GM23338 (cell line): Measurements from ENCODE around the gene CYBC1. TPM values are rescaled to one million over a fixed set of nuclear protein-coding genes. Genes with fewer than 3 reads are reported as not detected.

ENCODE experiments used
- ATAC-seq: fragments of 200-7000 bp; cut with Tn5 transposase; 3 replicates; pipeline ENCODE4 v1.9.1; 2020
- DNase-seq: peaks from one replicate; pipeline ENCODE4 v3.0.0-alpha.2; 2015; ENCODE audit warnings: low spot score
- H2AFZ ChIP-seq: fragments of 200-600 bp; sonication (generic); 2 replicates; pipeline ENCODE4 v1.8.0; 2016; ENCODE audit warnings: antibody characterized with exemption, mild to moderate bottlenecking, moderate library complexity
- H3F3A ChIP-seq: fragments of 200-600 bp; sonication (generic); replicated peaks from 2 replicates; pipeline ENCODE4 v1.8.0; 2017; ENCODE audit warnings: antibody characterized with exemption, mixed run types, low read depth
- H3K27ac ChIP-seq: fragments of 200-600 bp; sonication (generic); 2 replicates; pipeline ENCODE4 v1.6.1; 2016; ENCODE audit warnings: low read depth
- H3K27me3 ChIP-seq: fragments of 200-600 bp; sonication (generic); 2 replicates; pipeline ENCODE4 v1.8.0; 2016; ENCODE audit warnings: mild to moderate bottlenecking, mixed run types, moderate library complexity; ENCODE audit not compliant: insufficient read depth
- H3K36me3 ChIP-seq: fragments of 200-600 bp; sonication (generic); 2 replicates; pipeline ENCODE4 v1.8.0; 2016; ENCODE audit warnings: mild to moderate bottlenecking; ENCODE audit not compliant: insufficient read depth
- H3K4me1 ChIP-seq: fragments of 200-600 bp; sonication (generic); 2 replicates; pipeline ENCODE4 v1.8.0; 2016; ENCODE audit warnings: mild to moderate bottlenecking, moderate library complexity; ENCODE audit not compliant: insufficient read depth
- H3K4me2 ChIP-seq: fragments of 200-600 bp; sonication (generic); 2 replicates; pipeline ENCODE4 v1.7.1; 2017; ENCODE audit warnings: mixed run types
- H3K4me3 ChIP-seq: fragments of 200-600 bp; sonication (generic); 2 replicates; pipeline ENCODE4 v1.6.1; 2016; ENCODE audit warnings: mixed run types
- H3K79me2 ChIP-seq: fragments of 200-600 bp; sonication (generic); replicated peaks from 2 replicates; pipeline ENCODE4 v1.8.0; 2017; ENCODE audit warnings: mild to moderate bottlenecking; ENCODE audit not compliant: insufficient read depth
- H3K9me2 ChIP-seq: fragments of 200-600 bp; sonication (generic); 2 replicates; pipeline ENCODE4 v1.8.0; 2017; ENCODE audit not compliant: insufficient read depth
- H4K20me1 ChIP-seq: fragments of 200-600 bp; sonication (generic); replicated peaks from 2 replicates; pipeline ENCODE4 v1.8.0; 2017; ENCODE audit warnings: mild to moderate bottlenecking; ENCODE audit not compliant: insufficient read depth
- H3K27ac Mint-ChIP-seq: 2 replicates; pipeline ENCODE4 v1.8.0; 2020; ENCODE audit warnings: inconsistent platforms, mild to moderate bottlenecking, moderate library complexity, mixed read lengths
- H3K27me3 Mint-ChIP-seq: 3 replicates; pipeline ENCODE4 v1.8.0; 2022; ENCODE audit warnings: low read depth, mild to moderate bottlenecking, moderate library complexity, mixed read lengths, inconsistent platforms; ENCODE audit not compliant: insufficient read depth, poor library complexity
- H3K36me3 Mint-ChIP-seq: 3 replicates; pipeline ENCODE4 v1.8.0; 2021; ENCODE audit warnings: low read depth, mild to moderate bottlenecking, inconsistent platforms, moderate library complexity, mixed read lengths
- H3K4me1 Mint-ChIP-seq: 3 replicates; pipeline ENCODE4 v1.8.0; 2020; ENCODE audit warnings: mild to moderate bottlenecking, inconsistent platforms, mixed read lengths
- H3K4me3 Mint-ChIP-seq: 3 replicates; pipeline ENCODE4 v1.8.0; 2021; ENCODE audit warnings: moderate library complexity, mild to moderate bottlenecking, inconsistent platforms, mixed read lengths
- H3K9me3 Mint-ChIP-seq: 3 replicates; pipeline ENCODE4 v1.8.0; 2020; ENCODE audit warnings: moderate library complexity, mild to moderate bottlenecking, inconsistent platforms, mixed read lengths
- CREB1 ChIP-seq: fragments of 250-450 bp; sonication (Bioruptor Pico); IDR thresholded peaks from 2 replicates; pipeline ENCODE4 v1.5.0; 2020; ENCODE audit warnings: low read depth, mild to moderate bottlenecking, moderate library complexity
- JUNB ChIP-seq: IDR thresholded peaks from one replicate; pipeline ENCODE4 v1.6.1; 2016; ENCODE audit warnings: antibody characterized with exemption; ENCODE audit not compliant: unreplicated experiment
- NANOG ChIP-seq: IDR thresholded peaks from 2 replicates; pipeline ENCODE4 v1.6.1; 2016; ENCODE audit warnings: antibody characterized with exemption, borderline replicate concordance
- ZNF331 ChIP-seq: fragments of 250-450 bp; sonication (Bioruptor Pico); IDR thresholded peaks from 2 replicates; pipeline ENCODE4 v1.5.0; 2020; ENCODE audit warnings: low read depth, mild to moderate bottlenecking, moderate library complexity
- polyA plus RNA-seq: library from polyadenylated mRNA; unstranded; fragments of >200 nt; fragmentation: Nextera tagmentation; extraction: Ambion mirVana; gene quantifications from 2 replicates; pipeline ENCODE4 v1.2.1, GENCODE V29; 2016
- total RNA-seq: library from RNA; depleted of rRNA; stranded (reverse); fragments of >200 nt; shearing (Covaris generic); gene quantifications from 2 replicates; pipeline ENCODE4 v1.2.3, GENCODE V29; 2014
- TF ChIP-seq, protein P1 (sequence below), 2 experiments: fragments of 200-600 bp in 1 of 2; sonication (generic) in 1 of 2; conservative IDR thresholded peaks; 2 replicates each; pipeline versions ENCODE4 v1.5.1 to v1.6.1; 2016 to 2017; ENCODE audit warnings: antibody characterized with exemption in 2 of 2, low read depth in 2 of 2, mild to moderate bottlenecking in 2 of 2, moderate library complexity in 1 of 2
- TF ChIP-seq, protein P2 (sequence below): fragments of 250-450 bp; sonication (Bioruptor Pico); IDR thresholded peaks from 2 replicates; pipeline ENCODE4 v1.5.0; 2020; ENCODE audit warnings: mild to moderate bottlenecking, moderate library complexity

The CYBC1 gene
- total and polyA plus RNA-seq, 2 experiments from 2014 or later, result 24.7 to 72.4 TPM

DNA sequence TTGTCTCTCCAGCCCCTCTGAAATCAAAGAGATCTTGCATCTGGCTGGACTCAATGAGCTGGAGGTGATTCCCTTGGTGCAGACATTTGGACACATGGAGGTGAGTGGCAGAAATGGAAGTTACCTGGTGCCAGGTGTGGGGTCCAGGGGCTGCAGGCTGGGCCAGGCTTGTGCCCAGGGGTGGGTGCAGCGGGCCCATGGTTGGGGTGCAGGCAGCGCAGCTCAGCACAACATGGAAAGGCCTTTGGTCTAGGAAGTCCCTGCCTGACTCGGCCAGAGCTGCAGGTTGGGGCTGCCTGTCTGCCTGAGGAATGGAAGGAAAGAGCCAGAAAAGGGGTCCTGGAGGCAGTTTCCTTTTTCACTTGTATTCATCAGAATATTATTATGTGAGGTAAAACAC is 22.0 kb downstream of the CYBC1 start:
- Mint-ChIP-seq H3K36me3 (peaks cover 9% of the 10 kb centered on the region; the same call in 2 of the 3 replicates), H3K27ac (no peak overlapping the region; the same call in 1 of the 2 replicates), H3K4me1 (no peaks in the 10 kb centered on the region; the same call in 2 of the 3 replicates)

More for the DNA sequence above, 22.0 kb downstream of the CYBC1 start:
- Histone ChIP-seq H4K20me1 (no peaks in the 10 kb centered on the region; the same call in 1 of the 2 replicates), H3K27me3 (no peaks in the 10 kb centered on the region), H3K4me1 (no peaks in the 10 kb centered on the region), H3K4me3 (no peak overlapping the region), H3F3A (no peaks in the 10 kb centered on the region; the same call in 1 of the 2 replicates), H3K9me2 (no peaks in the 10 kb centered on the region), H3K79me2 (no peaks in the 10 kb centered on the region), H2AFZ (no peak overlapping the region), H3K36me3 (no peaks in the 10 kb centered on the region), H3K4me2 (no peak overlapping the region), H3K27ac (no peak overlapping the region)
- no peak for DNase-seq
- Mint-ChIP-seq H3K9me3 (no peaks in the 10 kb centered on the region), H3K4me3 (no peak overlapping the region), H3K27me3 (peaks cover 22% of the 10 kb centered on the region)
- ATAC-seq, result no peak
- no peak for TF ChIP-seq ZNF331 (CRISPR knock-in tag)
- TF ChIP-seq, protein P1, sequence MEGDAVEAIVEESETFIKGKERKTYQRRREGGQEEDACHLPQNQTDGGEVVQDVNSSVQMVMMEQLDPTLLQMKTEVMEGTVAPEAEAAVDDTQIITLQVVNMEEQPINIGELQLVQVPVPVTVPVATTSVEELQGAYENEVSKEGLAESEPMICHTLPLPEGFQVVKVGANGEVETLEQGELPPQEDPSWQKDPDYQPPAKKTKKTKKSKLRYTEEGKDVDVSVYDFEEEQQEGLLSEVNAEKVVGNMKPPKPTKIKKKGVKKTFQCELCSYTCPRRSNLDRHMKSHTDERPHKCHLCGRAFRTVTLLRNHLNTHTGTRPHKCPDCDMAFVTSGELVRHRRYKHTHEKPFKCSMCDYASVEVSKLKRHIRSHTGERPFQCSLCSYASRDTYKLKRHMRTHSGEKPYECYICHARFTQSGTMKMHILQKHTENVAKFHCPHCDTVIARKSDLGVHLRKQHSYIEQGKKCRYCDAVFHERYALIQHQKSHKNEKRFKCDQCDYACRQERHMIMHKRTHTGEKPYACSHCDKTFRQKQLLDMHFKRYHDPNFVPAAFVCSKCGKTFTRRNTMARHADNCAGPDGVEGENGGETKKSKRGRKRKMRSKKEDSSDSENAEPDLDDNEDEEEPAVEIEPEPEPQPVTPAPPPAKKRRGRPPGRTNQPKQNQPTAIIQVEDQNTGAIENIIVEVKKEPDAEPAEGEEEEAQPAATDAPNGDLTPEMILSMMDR (conservative IDR thresholded peaks at IDR 0.05; ENCODE audit: low read depth in 2 of 2), result no peak
- TF ChIP-seq NANOG, result no peak
- TF ChIP-seq, protein P2, sequence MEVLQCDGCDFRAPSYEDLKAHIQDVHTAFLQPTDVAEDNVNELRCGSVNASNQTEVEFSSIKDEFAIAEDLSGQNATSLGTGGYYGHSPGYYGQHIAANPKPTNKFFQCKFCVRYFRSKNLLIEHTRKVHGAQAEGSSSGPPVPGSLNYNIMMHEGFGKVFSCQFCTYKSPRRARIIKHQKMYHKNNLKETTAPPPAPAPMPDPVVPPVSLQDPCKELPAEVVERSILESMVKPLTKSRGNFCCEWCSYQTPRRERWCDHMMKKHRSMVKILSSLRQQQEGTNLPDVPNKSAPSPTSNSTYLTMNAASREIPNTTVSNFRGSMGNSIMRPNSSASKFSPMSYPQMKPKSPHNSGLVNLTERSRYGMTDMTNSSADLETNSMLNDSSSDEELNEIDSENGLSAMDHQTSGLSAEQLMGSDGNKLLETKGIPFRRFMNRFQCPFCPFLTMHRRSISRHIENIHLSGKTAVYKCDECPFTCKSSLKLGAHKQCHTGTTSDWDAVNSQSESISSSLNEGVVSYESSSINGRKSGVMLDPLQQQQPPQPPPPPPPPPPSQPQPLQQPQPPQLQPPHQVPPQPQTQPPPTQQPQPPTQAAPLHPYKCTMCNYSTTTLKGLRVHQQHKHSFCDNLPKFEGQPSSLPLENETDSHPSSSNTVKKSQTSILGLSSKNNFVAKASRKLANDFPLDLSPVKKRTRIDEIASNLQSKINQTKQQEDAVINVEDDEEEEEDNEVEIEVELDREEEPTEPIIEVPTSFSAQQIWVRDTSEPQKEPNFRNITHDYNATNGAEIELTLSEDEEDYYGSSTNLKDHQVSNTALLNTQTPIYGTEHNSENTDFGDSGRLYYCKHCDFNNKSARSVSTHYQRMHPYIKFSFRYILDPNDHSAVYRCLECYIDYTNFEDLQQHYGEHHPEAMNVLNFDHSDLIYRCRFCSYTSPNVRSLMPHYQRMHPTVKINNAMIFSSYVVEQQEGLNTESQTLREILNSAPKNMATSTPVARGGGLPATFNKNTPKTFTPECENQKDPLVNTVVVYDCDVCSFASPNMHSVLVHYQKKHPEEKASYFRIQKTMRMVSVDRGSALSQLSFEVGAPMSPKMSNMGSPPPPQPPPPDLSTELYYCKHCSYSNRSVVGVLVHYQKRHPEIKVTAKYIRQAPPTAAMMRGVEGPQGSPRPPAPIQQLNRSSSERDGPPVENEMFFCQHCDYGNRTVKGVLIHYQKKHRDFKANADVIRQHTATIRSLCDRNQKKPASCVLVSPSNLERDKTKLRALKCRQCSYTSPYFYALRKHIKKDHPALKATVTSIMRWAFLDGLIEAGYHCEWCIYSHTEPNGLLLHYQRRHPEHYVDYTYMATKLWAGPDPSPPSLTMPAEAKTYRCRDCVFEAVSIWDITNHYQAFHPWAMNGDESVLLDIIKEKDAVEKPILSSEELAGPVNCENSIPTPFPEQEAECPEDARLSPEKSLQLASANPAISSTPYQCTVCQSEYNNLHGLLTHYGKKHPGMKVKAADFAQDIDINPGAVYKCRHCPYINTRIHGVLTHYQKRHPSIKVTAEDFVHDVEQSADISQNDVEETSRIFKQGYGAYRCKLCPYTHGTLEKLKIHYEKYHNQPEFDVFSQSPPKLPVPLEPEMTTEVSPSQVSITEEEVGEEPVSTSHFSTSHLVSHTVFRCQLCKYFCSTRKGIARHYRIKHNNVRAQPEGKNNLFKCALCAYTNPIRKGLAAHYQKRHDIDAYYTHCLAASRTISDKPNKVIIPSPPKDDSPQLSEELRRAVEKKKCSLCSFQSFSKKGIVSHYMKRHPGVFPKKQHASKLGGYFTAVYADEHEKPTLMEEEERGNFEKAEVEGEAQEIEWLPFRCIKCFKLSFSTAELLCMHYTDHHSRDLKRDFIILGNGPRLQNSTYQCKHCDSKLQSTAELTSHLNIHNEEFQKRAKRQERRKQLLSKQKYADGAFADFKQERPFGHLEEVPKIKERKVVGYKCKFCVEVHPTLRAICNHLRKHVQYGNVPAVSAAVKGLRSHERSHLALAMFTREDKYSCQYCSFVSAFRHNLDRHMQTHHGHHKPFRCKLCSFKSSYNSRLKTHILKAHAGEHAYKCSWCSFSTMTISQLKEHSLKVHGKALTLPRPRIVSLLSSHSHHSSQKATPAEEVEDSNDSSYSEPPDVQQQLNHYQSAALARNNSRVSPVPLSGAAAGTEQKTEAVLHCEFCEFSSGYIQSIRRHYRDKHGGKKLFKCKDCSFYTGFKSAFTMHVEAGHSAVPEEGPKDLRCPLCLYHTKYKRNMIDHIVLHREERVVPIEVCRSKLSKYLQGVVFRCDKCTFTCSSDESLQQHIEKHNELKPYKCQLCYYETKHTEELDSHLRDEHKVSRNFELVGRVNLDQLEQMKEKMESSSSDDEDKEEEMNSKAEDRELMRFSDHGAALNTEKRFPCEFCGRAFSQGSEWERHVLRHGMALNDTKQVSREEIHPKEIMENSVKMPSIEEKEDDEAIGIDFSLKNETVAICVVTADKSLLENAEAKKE, result no peak
- no peak for TF ChIP-seq CREB1
- no peak for TF ChIP-seq JUNB
